GM23338 (cell line): Measurements from ENCODE around the gene CBARP.

Experiments used
- CTCF ChIP-seq, 2 experiments: fragments of 200-600 bp in 1 of 2; sonication (generic) in 1 of 2; conservative IDR thresholded peaks; 2 replicates each; pipeline versions ENCODE4 v1.5.1 to v1.6.1; 2016 to 2017; ENCODE audit warnings: antibody characterized with exemption in 2 of 2, low read depth in 2 of 2, mild to moderate bottlenecking in 2 of 2, moderate library complexity in 1 of 2
- ETS1 ChIP-seq: IDR thresholded peaks from 2 replicates; pipeline ENCODE4 v1.6.1; 2016; ENCODE audit warnings: antibody characterized with exemption
- EZH2 ChIP-seq: fragments of 200-600 bp; sonication (generic); IDR thresholded peaks from one replicate; pipeline ENCODE4 v1.8.0; 2017; ENCODE audit warnings: antibody characterized with exemption, mild to moderate bottlenecking, low read depth; ENCODE audit not compliant: unreplicated experiment
- REST ChIP-seq: IDR thresholded peaks from one replicate; pipeline ENCODE4 v1.6.1; 2018; ENCODE audit warnings: antibody characterized with exemption; ENCODE audit not compliant: unreplicated experiment

GRCh38 chr19:1183543-1184172 is 54.1 kb downstream of the CBARP start:
- no peak for TF ChIP-seq CTCF (conservative IDR thresholded peaks at IDR 0.05; ENCODE audit: low read depth in 2 of 2)
- no peak for TF ChIP-seq ETS1
- no peak for TF ChIP-seq REST
- TF ChIP-seq EZH2 = no peak
